ENCODE results near the gene BBS9. TPM values are rescaled to one million over a fixed set of nuclear protein-coding genes. Genes with fewer than 3 reads are reported as not detected.
"Not testable (repeated sequence)": the region's sequence is repeated elsewhere in the genome, so short reads cannot be mapped to it uniquely, and the experiment has no call there.

The BBS9 gene
- total RNA-seq, 1 donor from 2014 or later, result 22.7 TPM

DNA sequence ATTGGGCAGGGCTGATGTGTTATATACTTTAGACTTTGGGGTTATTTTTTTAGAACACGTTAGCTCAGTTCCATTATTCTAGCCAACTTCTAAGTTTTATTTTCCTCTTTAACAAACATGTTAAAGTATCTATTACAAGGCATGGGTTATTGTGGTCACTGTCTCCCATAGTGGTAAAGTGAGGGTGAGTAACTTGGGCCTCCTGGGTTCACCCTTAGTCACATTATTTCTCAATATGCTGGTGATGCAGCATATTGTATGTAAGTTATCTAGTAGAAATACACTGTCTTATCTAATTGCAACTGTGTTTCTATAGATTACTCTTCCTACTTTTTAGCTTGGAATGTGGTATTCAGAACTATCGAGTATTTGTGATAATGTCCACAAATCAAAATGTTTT is 65.9 kb downstream of the BBS9 start:
- no peak for DNase-seq (ENCODE audit: low spot score)

- no peak for DNase-seq (ENCODE audit: low spot score)
Measured at GRCh38 chr7:33196221-33196620, 66.9 kb downstream of the BBS9 start.

GRCh38 chr7:33200282-33200681 is 70.9 kb downstream of the BBS9 start:
- DNase-seq (ENCODE audit: low spot score), result no peak

DNA sequence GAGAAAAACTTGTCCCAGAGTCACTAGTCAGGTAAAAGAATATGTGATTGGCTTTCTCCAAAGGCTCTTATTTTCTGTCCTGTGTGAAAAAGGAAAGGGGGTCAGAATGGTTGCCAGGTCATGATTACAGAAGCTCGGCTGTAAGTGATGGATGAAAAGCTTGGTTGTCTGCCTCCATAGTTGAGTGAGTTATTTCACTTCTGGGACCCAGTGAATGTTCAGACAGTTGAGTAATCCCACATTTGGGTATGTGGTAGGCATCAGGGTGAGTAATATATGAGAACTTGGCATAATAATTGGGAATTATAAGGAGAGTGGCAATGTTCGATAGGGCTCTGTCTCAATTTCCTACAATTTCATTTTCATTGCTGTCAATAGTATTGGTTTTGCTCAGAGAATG is 72.5 kb downstream of the BBS9 start:
- DNase-seq (ENCODE audit: low spot score), result no peak

DNA sequence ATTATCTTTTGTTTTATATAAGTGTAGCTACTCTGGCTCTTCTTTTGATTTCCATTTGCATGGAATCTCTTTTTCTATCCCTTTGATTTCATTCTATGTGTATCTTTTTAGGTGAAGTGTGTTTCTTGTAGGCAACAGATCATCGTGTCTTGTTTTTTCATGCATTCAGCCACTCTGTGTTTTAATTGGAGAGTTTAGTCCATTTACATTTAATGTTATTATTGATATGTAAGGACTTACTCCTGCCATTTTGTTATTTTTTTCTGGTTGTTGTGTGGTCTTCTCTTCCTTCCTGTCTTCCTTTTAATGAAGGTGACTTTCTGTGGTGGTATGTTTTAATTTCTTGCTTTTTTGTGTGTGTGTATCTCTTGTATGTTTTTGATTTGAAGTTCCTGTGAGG is 81.6 kb downstream of the BBS9 start:
- no peak for DNase-seq (ENCODE audit: low spot score)

GRCh38 chr7:33212144-33212543 is 82.8 kb downstream of the BBS9 start:
- DNase-seq (ENCODE audit: low spot score), result no peak

- DNase-seq (ENCODE audit: low spot score), result no peak
Measured at GRCh38 chr7:33215992-33216391, 86.6 kb downstream of the BBS9 start.

DNA sequence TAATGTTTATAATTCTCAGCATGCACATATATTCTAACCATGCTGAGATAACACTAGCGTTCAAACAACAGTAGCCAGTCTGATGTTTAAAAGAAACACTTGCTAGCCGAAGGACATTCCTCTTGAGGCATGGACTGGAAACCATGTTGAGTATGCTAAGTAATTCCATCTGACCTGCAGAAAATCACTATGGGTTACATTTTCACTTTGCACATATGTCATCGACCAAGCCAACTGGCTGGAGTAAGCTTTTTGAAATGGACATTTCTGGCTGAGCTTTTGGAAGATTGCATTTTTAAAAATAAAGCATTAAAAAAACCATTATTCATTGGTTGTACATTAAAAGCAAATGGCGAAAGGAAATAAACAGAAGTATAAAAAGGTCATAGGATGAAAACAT is 88.2 kb downstream of the BBS9 start:
- DNase-seq (ENCODE audit: low spot score), result no peak

DNA sequence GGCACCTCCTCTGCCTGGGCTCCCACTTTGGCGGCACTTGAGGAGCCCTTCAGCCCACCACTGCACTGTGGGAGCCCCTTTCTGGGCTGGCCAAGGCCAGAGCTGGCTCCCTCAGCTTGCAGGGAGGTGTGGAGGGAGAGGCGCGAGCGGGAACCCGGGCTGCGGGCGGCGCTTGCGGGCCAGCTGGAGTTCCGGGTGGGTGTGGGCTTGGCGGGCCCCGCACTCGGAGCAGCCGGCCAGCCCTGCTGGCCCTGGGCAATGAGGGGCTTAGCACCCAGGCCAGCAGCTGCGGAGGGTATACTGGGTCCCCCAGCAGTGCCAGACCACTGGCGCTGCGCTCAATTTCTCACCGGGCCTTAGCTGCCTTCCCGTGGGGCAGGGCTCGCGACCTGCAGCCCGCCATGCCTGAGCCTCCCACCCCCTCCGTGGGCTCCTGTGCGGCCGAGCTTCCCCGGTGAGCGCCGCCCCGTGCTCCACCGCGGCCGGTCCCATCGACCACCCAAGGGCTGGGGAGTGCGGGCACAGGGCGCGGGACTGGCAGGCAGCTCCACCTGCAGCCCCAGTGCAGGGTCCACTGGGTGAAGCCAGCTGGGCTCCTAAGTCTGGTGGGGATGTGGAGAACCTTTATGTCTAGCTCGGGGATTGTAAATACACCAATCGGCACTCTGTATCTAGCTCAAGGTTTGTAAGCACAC is 89.6 kb downstream of the BBS9 start:
- DNase-seq (ENCODE audit: low spot score), result not testable (repeated sequence)

GRCh38 chr7:33220231-33220630 is 90.9 kb downstream of the BBS9 start:
- DNase-seq (ENCODE audit: low spot score), result no peak

DNA sequence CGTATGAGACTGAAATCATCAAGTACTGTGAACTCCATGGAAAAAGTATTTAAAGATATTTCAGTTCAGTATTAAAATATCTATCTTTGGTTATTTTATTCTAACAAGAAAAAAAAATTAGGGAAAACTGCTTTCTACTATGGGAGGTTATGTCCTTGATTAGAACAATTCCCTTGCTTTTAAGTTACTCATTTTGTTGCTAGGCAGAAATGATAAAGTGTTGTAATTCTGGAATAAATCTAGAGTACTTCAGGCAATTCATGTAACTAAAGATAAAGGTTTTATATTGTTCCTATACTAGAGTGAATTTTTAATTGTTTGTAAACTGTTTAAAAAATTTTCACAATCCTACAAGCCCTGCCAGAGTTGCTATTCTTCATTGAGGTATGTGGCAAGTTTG is 92.0 kb downstream of the BBS9 start:
- DNase-seq (ENCODE audit: low spot score), result no peak

DNA sequence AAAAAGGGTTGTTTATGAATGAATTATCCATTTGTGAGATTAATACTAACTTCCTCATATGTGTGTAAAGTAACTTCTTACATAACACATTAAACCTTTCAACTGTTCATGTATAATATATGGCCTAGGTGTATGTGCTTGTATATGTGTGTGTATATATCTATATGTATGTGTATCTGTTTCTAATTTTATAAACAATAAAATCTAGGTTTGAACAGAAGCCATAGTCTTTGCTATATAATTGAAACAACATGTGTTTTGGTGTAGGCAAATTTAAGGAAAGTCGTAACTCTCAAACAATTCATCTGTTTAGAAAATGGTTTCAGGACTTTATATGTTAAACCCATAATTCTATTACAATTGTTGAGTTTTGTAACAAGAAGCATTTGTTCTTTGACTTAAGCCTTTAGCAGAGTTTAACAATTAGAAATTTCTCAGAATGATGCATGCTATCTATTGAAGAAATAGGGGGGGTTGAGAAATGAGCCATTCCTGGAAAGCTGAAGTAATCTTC is 103.3 kb downstream of the BBS9 start:
- no peak for DNase-seq (ENCODE audit: low spot score)

DNA sequence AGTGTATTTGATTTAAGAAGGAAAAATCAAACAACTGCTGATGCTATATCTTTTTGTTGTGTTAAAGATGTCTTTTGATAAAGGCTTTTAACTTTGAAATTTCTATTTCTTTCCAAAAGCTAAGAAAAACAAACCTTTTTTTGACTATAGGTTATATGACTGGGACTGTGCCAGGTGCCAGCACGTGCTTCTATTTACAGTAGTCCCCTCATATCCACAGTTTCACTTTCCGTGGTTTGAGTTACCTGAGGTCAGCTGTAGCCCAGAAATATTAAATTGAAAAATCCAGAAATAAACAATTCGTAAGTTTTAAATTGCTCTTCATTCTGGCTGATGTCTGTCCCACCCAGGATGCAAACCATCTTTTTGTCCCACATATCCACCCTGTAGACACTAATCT is 104.3 kb downstream of the BBS9 start:
- no peak for DNase-seq (ENCODE audit: low spot score)

DNA sequence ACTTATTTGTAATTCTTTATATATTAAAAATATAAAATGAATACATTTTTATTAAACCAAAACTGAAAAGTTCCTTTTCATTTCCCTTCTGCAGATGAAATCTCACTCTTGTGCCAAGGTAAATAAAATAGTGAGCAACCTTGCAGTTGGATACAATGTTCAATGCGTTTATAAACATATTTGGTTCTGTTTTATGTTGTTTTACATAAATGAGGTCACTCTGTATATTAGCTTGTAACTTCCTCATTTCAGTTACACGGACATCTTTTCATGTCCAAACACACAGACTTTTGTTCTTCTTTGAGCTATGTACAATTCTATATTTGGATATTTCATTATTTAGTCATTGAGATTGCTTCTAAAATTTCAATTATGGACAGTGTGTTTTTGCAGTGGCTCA is 107.7 kb downstream of the BBS9 start:
- no peak for DNase-seq (ENCODE audit: low spot score)

- no peak for DNase-seq (ENCODE audit: low spot score)
Measured at GRCh38 chr7:33243319-33243881, 114.0 kb downstream of the BBS9 start.

DNA sequence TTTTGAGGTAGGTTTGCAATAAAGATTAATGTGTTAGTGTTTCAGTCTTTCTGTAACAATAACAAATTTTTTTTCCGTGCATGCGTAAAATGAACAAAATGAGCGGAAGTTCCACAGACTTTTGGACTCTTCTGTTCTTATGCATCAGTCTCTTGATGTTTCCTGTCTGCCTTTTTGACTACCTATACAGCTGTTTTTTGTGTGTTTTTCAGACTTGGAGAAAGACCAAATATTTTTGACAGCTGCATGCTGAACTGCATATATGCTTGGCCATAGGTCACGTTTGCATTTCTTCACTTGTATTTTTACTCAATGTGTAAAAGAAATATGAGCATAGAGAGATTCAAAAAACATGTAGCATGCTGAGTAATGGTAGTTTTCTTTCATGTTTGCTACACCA is 119.3 kb downstream of the BBS9 start:
- DNase-seq (ENCODE audit: low spot score), result no peak

- DNase-seq (ENCODE audit: low spot score), result no peak
Measured at GRCh38 chr7:33250421-33250871, 121.1 kb downstream of the BBS9 start.

GRCh38 chr7:33251301-33251700 is 121.9 kb downstream of the BBS9 start:
- no peak for DNase-seq (ENCODE audit: low spot score)

DNA sequence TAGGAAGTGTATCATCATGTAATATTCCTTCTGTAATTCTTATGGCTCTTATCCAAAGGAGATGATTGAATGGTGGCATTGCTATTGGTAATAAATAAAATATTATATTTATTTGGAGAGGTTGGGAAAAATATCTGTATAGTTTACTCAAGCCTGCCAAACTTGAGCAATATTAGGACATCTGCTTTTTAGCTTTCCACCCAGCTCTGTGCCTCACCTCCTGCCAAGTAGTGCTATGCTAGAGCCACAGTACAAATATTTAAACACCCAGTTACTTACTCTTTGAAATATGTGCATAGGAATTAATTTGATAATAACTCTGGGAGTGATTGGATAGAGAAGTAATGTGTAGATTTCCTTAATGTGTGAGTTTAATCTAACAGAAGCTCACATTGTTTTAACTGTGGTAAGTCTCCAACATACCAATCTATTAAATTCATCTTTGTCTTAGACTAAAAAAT is 129.2 kb downstream of the BBS9 start:
- no peak for DNase-seq (ENCODE audit: low spot score)

- no peak for DNase-seq (ENCODE audit: low spot score)
Measured at GRCh38 chr7:33261585-33261984, 132.2 kb downstream of the BBS9 start.

- no peak for DNase-seq (ENCODE audit: low spot score)
Measured at GRCh38 chr7:33262476-33262875, 133.1 kb downstream of the BBS9 start.

- not testable (repeated sequence) for DNase-seq (ENCODE audit: low spot score)
Measured at GRCh38 chr7:33271839-33272371, 142.5 kb downstream of the BBS9 start.

DNA sequence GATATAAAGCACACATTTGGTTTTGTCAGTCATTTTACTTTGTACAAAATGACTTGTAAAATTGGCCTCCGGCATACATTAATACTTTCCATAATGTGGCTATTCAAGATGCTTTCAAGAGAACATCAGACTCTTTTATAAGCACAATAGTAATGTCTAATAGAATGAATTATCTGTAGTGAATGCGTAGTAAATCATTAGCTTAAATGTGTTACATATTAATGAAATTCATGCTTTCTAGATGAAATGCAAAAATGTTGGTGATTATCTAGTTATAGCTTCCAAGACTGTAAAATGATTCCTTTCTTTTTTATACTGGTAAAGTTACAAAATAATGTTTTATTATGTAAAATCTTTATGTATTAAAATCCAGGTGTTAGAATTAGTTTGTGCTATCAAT is 144.0 kb downstream of the BBS9 start:
- DNase-seq (ENCODE audit: low spot score), result no peak

Data from ureter (tissue), 1 donor.